Colonic mucosa (tissue), 4 donors: ENCODE results near the gene SAMD4B. TPM values are rescaled to one million over a fixed set of nuclear protein-coding genes. Genes with fewer than 3 reads are reported as not detected.

Source experiments
- DNase-seq: peaks from one replicate; pipeline ENCODE4 v3.0.0-alpha.2; 2020
- H3K27ac ChIP-seq: fragments of 200-600 bp; one replicate; pipeline ENCODE4 v1.8.0; 2021
- H3K27me3 ChIP-seq: fragments of 200-600 bp; one replicate; pipeline ENCODE4 v1.8.0; 2021
- H3K36me3 ChIP-seq: fragments of 200-600 bp; one replicate; pipeline ENCODE4 v1.8.0; 2021
- H3K4me1 ChIP-seq: fragments of 200-600 bp; one replicate; pipeline ENCODE4 v1.8.0; 2021; ENCODE audit warnings: mild to moderate bottlenecking
- H3K4me3 ChIP-seq: fragments of 200-600 bp; one replicate; pipeline ENCODE4 v1.8.0; 2021
- H3K9ac ChIP-seq, 2 donors: one replicate each; pipeline ENCODE4 v1.7.0; 2013; ENCODE audit warnings: control low read depth in 2 of 2, low read depth in 2 of 2, low read length in 2 of 2
- H3K9me3 ChIP-seq: fragments of 200-600 bp; one replicate; pipeline ENCODE4 v1.8.0; 2021
- intact Hi-C: fragments of 100-400 bp; cut with DNase I; formaldehyde crosslinking; loops from one replicate; pipeline ENCODE4 v1.14.1; 2022
- total RNA-seq, 2 donors: library from RNA; stranded (reverse); fragmentation: NEBNext Ultra II Directional in 1 of 2; extraction: Animal tissue kit (Norgen Biotek cat#: 25700) in 1 of 2; gene quantifications; one replicate each; pipeline ENCODE4 v1.2.1, GENCODE V29; 2021
- TF ChIP-seq, protein P1 (sequence below): fragments of 200-600 bp; IDR thresholded peaks from one replicate; pipeline ENCODE4 v1.8.0; 2022; ENCODE audit warnings: antibody characterized with exemption, mild to moderate bottlenecking
- donor health status: healthy.
- donor health status: DM: no; HTN: no; CAD: no.
- donor health status: DM: no; HTN: no; CAD: no.

SAMD4B gene
- total RNA-seq, 2 donors from 2014 or later = 63.9 to 73.7 TPM

DNA sequence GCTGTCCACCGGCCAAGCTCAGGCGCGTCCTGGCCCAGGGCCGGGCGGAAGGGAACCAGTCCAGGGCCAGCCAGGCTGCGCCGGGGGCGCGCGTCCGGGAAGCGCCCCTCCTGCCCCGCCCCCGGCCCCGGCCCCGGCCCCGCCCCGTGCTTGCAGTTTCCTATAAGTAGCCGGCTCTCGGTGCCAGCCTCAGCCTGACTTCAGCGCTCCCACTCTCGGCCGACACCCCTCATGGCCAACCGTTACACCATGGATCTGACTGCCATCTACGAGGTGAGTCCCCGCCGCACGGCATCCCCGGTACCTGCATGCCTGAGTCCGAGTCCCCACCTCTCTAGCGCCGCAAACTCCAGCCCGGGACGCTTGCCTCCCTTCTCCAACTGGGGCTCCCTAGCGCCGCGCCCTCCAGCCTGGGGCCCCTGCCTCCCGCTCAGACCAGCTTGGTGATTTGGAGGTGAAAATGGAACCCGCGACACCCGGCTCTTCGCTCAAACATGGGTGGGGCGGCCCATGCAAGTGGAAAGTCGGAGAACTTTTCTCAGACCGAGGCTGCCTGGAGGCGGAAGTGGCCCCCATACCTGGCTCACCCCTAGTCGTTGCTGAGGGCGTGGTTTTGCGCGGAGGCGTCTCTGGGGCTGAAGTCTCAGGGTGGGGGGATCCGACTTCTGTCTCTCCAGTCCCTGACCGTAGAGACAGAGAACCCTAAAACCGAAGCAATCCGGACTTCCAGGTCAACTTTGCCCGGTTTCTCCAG, 64.6 kb downstream of the SAMD4B start, which contains the start of gene ZFP36:
TSS of gene ZFP36 (plus strand) at position 192 of the 754 bp plus-strand sequence. CDS start at position 250, 58 bp downstream.
- Histone ChIP-seq H3K27me3 (no peaks in the 10 kb centered on the region), H3K4me1 (peaks cover 18% of the 10 kb centered on the region), H3K9me3 (no peaks in the 10 kb centered on the region), H3K36me3 (peaks cover 10% of the 10 kb centered on the region), H3K27ac (peak within 1 kb of the TSS; percentile 100), H3K9ac (peak within 1 kb of the TSS; percentile 98 to 100), H3K4me3 (peak within 1 kb of the TSS; percentile 96)
- intact Hi-C loops = no loop called here
- DNase-seq = peak; percentile 95
- TF ChIP-seq, protein P1, sequence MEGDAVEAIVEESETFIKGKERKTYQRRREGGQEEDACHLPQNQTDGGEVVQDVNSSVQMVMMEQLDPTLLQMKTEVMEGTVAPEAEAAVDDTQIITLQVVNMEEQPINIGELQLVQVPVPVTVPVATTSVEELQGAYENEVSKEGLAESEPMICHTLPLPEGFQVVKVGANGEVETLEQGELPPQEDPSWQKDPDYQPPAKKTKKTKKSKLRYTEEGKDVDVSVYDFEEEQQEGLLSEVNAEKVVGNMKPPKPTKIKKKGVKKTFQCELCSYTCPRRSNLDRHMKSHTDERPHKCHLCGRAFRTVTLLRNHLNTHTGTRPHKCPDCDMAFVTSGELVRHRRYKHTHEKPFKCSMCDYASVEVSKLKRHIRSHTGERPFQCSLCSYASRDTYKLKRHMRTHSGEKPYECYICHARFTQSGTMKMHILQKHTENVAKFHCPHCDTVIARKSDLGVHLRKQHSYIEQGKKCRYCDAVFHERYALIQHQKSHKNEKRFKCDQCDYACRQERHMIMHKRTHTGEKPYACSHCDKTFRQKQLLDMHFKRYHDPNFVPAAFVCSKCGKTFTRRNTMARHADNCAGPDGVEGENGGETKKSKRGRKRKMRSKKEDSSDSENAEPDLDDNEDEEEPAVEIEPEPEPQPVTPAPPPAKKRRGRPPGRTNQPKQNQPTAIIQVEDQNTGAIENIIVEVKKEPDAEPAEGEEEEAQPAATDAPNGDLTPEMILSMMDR = no peak

DNA sequence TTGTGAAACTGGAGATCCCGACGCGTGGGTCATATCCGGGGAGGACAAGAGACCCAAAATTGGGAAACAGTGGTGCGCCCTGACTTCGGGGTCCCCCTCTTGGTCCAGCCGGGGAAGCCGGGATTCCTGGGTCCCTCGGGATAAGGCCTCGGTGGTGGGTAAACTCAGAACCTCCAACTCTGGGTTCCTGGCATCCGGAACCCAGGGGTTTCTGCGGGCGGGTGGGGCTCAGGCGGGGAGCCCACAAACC, 65.1 kb downstream of the SAMD4B start:
- H3K9me3 ChIP-seq = no peaks in the 10 kb centered on the region
- H3K36me3 ChIP-seq = peaks cover 10% of the 10 kb centered on the region
- TF ChIP-seq, protein P1 = no peak
- H3K27me3 ChIP-seq = no peaks in the 10 kb centered on the region
- H3K27ac ChIP-seq = peak overlapping the region; percentile 100
- peak; percentile 83 for DNase-seq
- peak overlapping the region; percentile 96 for H3K4me3 ChIP-seq
- H3K9ac ChIP-seq = peak overlapping the region; percentile 98 to 100
- intact Hi-C loops = no loop called here
- H3K4me1 ChIP-seq = peaks cover 13% of the 10 kb centered on the region

DNA sequence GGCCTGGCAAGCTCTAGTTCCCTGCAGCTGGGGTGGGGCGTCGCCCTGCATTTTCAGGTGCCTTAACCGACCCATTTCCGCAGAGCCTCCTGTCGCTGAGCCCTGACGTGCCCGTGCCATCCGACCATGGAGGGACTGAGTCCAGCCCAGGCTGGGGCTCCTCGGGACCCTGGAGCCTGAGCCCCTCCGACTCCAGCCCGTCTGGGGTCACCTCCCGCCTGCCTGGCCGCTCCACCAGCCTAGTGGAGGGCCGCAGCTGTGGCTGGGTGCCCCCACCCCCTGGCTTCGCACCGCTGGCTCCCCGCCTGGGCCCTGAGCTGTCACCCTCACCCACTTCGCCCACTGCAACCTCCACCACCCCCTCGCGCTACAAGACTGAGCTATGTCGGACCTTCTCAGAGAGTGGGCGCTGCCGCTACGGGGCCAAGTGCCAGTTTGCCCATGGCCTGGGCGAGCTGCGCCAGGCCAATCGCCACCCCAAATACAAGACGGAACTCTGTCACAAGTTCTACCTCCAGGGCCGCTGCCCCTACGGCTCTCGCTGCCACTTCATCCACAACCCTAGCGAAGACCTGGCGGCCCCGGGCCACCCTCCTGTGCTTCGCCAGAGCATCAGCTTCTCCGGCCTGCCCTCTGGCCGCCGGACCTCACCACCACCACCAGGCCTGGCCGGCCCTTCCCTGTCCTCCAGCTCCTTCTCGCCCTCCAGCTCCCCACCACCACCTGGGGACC, 65.6 kb downstream of the SAMD4B start:
- H3K27ac ChIP-seq = peak overlapping the region; percentile 100
- TF ChIP-seq, protein P1 = no peak
- H3K4me3 ChIP-seq = peak overlapping the region; percentile 96
- peaks cover 10% of the 10 kb centered on the region for H3K36me3 ChIP-seq
- peak overlapping the region; percentile 98 to 100 for H3K9ac ChIP-seq
- H3K9me3 ChIP-seq = no peaks in the 10 kb centered on the region
- DNase-seq = peak; percentile 54
- peaks cover 2% of the 10 kb centered on the region for H3K27me3 ChIP-seq
- intact Hi-C loops = no loop called here
- H3K4me1 ChIP-seq = peaks cover 13% of the 10 kb centered on the region

DNA sequence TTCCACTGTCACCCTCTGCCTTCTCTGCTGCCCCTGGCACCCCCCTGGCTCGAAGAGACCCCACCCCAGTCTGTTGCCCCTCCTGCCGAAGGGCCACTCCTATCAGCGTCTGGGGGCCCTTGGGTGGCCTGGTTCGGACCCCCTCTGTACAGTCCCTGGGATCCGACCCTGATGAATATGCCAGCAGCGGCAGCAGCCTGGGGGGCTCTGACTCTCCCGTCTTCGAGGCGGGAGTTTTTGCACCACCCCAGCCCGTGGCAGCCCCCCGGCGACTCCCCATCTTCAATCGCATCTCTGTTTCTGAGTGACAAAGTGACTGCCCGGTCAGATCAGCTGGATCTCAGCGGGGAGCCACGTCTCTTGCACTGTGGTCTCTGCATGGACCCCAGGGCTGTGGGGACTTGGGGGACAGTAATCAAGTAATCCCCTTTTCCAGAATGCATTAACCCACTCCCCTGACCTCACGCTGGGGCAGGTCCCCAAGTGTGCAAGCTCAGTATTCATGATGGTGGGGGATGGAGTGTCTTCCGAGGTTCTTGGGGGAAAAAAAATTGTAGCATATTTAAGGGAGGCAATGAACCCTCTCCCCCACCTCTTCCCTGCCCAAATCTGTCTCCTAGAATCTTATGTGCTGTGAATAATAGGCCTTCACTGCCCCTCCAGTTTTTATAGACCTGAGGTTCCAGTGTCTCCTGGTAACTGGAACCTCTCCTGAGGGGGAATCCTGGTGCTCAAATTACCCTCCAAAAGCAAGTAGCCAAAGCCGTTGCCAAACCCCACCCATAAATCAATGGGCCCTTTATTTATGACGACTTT, 66.4 kb downstream of the SAMD4B start:
- Histone ChIP-seq H3K36me3 (peaks cover 10% of the 10 kb centered on the region), H3K9me3 (no peaks in the 10 kb centered on the region), H3K4me1 (peaks cover 13% of the 10 kb centered on the region), H3K4me3 (peak overlapping the region; percentile 96), H3K9ac (peak overlapping the region; percentile 98 to 100), H3K27ac (peak overlapping the region; percentile 100), H3K27me3 (peaks cover 10% of the 10 kb centered on the region)
- intact Hi-C loops = no loop called here
- DNase-seq = peak; percentile 57
- TF ChIP-seq, protein P1 = no peak
